ENCODE measurements around the gene WDR74.

GRCh38 chr11:62805076-62805892, 34.1 kb downstream of the WDR74 start, which contains the start of gene NXF1:
- TF ChIP-seq CTCF (IDR thresholded peaks at IDR 0.05) (peak in 3 of 4 experiments; percentile 34 to 48 (median 46)), EP300 (IDR thresholded peaks at IDR 0.05) (no peak)

Data from gastroesophageal sphincter (tissue), 3 donors.